ENCODE data around the gene SPTAN1.

SPTAN1 gene

GRCh38 chr9:128558431-128559310 lies 6.3 kb downstream of the SPTAN1 start:
- peak overlapping the region; percentile 12 for H3K4me3 ChIP-seq (ENCODE audit: low read depth, low read length)

GRCh38 chr9:128565578-128565977 lies 13.2 kb downstream of the SPTAN1 start:
- no peak for DNase-seq (ENCODE audit: low read depth, low spot score)
- no peak overlapping the region for H3K4me3 ChIP-seq (ENCODE audit: low read depth, low read length)
- TF ChIP-seq CTCF (IDR thresholded peaks at IDR 0.05; ENCODE audit: low read depth, low read length) = no peak
- in situ Hi-C loops (cut with HindIII; ENCODE audit: low sequenced_read_pairs) = no loop called here

More at GRCh38 chr9:128558431-128559310, 6.3 kb downstream of the SPTAN1 start:
- TF ChIP-seq CTCF (IDR thresholded peaks at IDR 0.05; ENCODE audit: low read depth, low read length) = no peak
- DNase-seq (ENCODE audit: low read depth, low spot score) = peak; percentile 94
- in situ Hi-C loops (cut with HindIII; ENCODE audit: low sequenced_read_pairs) = no loop called here

GRCh38 chr9:128568470-128569078 lies 16.2 kb downstream of the SPTAN1 start:
- no peak overlapping the region for H3K4me3 ChIP-seq (ENCODE audit: low read depth, low read length)
- no peak for TF ChIP-seq CTCF (IDR thresholded peaks at IDR 0.05; ENCODE audit: low read depth, low read length)
- DNase-seq (ENCODE audit: low read depth, low spot score) = peak; percentile 26
- in situ Hi-C loops (cut with HindIII; ENCODE audit: low sequenced_read_pairs) = no loop called here

- DNase-seq (ENCODE audit: low read depth, low spot score) = peak; percentile 52
- no peak for TF ChIP-seq CTCF (IDR thresholded peaks at IDR 0.05; ENCODE audit: low read depth, low read length)
- no peak overlapping the region for H3K4me3 ChIP-seq (ENCODE audit: low read depth, low read length)
- in situ Hi-C loops (cut with HindIII; ENCODE audit: low sequenced_read_pairs) = no loop called here
These were observed 23.1 kb downstream of the SPTAN1 start for GRCh38 chr9:128575469-128575868.

GRCh38 chr9:128575916-128576315 lies 23.5 kb downstream of the SPTAN1 start:
- peak; percentile 3 for DNase-seq (ENCODE audit: low read depth, low spot score)
- no peak overlapping the region for H3K4me3 ChIP-seq (ENCODE audit: low read depth, low read length)
- no peak for TF ChIP-seq CTCF (IDR thresholded peaks at IDR 0.05; ENCODE audit: low read depth, low read length)
- in situ Hi-C loops (cut with HindIII; ENCODE audit: low sequenced_read_pairs) = no loop called here

GRCh38 chr9:128577206-128577605 lies 24.8 kb downstream of the SPTAN1 start:
- no peak for DNase-seq (ENCODE audit: low read depth, low spot score)
- TF ChIP-seq CTCF (IDR thresholded peaks at IDR 0.05; ENCODE audit: low read depth, low read length) = no peak
- no peak overlapping the region for H3K4me3 ChIP-seq (ENCODE audit: low read depth, low read length)
- in situ Hi-C loops (cut with HindIII; ENCODE audit: low sequenced_read_pairs) = no loop called here
